GM18907 (cell line): ENCODE results near the gene CCN5.
A peak's percentile ranks its signal among the peaks of the same experiment; 100 is the strongest.
"Not testable (repeated sequence)": the region's sequence is repeated elsewhere in the genome, so short reads cannot be mapped to it uniquely, and the experiment has no call there.

Experiments
- ATAC-seq: cut with Tn5 transposase; IDR thresholded peaks from one replicate; pipeline ENCODE4 v1.9.1; 2021; ENCODE audit warnings: mild to moderate bottlenecking, moderate library complexity; ENCODE audit not compliant: unreplicated experiment

The CCN5 gene

DNA sequence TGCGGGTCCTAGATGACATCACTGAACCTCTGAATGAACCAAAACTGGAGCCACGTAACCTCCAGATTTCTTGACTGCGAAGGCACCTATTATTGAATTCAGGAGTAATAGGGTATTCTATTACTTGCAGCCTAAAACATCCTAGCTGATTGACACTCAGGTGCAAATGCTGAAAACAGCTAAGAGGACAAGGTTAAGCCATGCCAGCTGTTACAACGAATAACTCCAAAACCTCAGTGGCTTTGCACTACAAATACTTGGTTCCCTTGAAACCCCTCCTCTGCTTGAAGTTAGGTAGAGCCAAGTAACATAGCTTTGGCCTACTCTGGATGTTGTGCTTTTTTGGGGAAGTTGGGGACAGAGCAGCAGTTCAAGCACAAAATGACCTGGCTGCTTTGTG is 21.0 kb upstream of the CCN5 start:
- no peak for ATAC-seq

DNA sequence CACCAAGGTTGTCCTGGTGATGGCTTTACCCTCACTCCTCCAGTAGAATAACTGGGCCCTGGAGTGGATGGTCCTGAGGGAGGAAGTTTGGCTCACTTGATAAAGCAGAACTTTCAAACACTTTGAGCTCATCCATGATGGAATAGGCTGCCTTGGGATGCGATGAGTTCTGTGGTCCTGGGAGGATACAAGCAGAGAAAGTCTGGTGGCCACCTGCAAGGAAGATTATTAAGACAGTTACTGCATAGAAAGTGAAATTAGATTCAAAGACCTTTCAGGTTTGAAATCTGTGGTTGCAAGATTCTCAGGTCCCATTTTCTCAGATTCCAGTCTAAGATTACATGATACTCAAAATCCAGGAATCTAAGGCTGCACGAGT is 19.9 kb upstream of the CCN5 start:
- no peak for ATAC-seq

DNA sequence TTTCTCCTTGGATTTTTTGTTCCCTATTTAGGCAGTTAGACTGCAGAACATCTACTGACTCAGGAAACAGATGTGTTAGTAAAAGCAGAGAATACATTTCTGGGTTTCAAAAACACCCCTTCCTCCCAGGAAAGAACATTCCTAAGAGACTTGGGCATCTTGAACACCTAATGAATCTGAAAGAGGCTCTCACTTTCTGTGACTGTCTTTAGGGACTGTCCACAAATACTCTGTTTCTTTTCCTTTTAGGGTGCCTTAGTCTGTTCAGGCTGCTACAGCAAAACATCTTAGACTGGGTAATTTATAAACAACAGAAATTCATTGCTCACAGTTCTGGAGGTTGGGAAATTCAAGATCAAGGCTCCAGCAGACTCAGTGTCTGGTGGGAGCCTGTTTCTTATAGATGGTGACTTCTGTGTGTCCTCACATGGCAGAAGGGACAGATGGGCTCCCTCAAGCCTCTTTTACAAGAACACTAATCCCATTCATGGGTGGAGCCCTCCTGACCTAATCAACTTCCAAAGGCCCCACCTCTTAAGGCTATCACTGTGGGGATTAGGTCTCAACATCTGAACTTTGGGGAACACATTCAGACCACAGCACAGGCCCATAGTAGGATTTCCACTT is 19.4 kb upstream of the CCN5 start:
- no peak for ATAC-seq

DNA sequence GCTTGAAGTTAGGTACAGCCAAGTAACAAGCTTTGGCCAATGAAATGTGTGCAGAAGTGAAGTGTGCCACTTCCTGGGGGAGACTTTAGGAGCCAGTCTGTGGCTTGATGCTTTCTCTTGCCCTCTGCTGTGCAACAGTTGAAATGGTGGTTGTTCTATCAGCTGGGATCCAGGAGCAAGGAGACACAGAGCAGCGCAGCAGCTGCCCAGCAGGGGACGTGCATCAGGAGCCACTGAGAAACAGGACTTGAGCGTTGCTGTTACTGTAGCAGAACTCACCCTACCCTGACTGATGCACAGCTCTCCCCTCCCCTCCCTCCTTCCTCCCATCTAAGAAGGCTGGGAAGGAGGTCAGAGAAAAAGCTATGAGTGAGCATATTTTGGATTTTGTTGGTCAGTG is 18.9 kb upstream of the CCN5 start:
- no peak for ATAC-seq

DNA sequence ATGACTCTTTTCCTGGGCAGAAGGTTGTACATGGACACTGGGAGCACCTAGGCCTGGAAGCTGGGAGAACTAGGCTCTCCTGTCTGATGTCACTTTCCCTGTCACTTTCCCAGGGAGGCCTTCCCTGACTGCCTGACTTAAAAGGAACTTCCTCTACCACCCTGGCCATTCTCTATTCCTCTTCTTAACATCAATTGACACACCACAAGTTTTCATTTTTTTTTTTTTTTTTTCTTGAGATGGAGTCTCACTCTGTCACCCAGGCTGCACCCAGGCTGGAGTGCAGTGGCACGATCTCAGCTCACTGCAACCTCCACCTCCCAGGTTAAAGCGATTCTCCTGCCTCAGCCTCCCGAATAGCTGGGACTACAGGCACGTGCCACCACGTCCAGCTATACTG is 18.1 kb upstream of the CCN5 start:
- not testable (repeated sequence) for ATAC-seq

DNA sequence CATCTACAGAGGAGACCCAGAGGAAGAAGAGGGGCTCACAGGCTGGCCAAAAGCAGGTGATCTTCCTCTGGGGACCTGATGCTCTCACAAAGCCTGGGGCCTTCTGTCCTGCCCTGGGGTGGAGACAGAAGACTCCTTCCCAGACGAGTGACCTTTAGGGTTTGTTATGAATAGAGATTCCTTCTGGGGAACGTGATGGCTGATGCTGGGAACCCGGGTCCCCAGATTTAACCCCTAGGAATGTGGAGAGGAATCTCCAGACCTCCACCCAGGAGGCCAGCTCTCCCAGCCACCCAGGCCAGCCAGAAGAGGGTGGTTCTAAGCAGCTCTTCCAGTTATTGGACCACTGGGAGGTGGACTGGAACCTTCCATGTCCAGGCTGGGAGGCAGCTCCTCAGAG is 16.8 kb upstream of the CCN5 start:
- no peak for ATAC-seq

DNA sequence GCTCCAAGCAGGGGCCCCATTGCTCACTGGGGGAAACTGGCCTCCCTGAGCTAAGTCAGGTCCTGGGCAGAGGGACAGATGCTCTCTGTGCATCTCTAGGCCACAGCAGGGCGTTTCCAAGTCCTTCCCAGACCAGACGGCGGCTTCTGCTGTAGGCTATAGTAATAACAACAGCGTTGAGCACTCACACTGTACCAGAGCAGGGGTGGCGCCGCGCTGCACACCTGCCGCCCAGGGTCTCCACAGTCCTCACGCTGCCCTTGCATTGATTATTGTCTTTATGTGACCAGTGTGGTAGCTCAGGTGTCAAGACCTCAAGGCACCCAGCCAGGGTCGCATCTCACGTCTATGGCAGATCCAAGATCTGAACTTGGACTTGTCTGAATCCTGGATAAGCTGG is 14.9 kb upstream of the CCN5 start:
- ATAC-seq: no peak

DNA sequence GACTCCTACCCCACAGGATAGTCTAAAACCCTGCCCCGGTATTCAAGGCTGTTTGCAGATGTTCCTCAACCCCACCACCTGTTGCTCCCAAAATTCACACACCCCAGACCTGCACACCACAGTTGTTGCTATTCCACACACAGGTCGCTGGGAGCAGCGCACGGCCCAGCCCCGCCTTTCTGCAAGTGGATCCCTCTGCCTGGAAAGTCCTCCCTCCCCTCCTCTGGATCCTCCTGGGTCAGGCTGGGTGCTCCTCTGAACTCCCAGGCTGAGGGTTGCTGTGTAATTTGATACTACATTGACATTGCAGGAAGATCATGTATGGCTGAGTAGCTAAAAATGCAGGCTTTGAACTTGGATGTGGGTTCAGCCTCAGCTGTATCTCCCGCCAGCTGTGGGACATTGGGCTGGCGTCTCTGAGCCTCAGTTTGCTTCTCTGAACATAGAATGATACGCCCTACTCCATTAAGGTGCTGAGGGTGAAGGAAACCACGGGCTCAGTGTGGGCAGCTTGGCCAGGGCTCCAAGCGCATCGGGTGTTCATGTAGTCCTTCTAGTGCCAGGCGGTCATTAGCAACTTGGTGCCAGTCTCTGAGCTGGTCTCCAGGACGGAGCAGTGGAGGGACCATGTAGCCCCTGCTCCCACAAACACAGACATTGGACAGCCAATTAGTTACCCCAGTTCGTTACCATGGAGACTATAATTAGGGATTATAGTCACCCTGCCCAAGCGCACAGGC is 13.9 kb upstream of the CCN5 start:
- ATAC-seq: no peak

DNA sequence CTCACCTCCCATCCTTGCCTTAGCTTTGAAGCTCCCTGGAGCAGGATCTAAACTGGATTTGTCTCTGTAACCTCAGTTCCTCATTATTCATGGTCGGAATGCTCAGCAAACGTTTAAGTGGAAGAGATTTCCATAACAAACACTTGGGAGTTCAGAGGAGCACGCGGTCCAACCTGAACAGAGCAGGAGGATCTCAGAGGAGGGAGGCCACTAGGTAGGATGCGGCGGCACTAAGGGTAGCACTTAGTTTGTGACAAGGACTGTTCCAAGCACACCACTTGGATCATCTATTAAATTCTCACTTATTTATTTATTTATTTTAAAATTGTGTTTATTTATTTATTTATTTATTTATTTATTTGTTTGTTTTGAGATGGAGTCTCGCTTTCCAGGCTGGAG is 13.3 kb upstream of the CCN5 start:
- no peak for ATAC-seq

DNA sequence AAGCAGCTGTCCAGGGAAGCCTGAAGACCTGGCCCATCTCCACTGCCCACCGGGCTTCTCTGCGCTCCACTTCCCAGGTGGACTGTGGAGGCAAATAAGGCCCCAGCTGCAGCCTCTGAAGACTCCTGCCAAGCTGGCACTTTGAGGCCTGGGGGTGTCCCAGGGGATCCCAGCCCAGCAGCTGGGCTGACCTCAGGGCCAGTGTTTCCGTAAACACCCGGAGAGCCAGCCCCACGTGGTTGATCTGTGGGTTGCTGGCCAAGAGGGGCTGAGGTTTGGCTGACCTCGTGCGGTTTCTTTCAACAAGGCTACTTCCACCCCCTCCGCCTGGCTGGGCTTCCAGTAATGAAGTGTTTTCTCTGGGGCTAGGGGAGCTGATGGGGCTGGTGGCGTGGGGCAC is 12.4 kb upstream of the CCN5 start:
- peak; percentile 74 for ATAC-seq

DNA sequence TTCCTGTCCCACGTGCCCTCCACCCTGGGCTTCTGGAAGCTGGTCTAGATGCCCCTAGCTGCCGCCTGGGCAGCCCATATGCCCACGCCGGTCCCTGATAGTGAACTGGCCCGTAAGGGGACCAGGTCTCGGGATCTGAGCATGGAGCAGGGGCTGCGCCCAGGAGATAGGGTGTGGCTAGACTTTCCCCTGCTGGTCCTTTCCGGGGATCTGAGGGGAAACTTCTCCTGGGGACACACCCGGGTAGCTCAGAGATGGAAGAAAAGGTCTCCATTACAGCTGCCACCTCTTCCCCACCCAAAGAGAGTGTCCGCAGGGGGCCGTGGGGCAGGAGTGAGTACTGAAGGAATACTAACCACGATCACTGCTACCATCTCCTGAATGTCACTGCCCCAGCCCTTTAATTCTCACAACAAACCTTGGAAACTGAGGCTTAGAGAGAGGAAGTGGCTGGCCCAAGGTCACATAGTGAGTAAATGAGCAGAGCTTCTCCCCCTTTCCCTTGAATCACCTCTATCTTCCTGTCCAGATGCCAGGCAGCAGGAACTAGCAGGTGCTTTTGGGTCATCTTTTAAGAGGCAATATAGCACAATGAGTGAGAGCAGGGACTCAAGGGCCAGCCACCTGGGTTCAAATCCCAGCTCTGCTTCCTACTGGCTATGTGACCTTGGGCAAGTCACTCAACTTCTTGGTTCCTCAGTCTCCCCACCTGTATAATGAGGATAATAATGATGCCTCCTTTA is 11.8 kb upstream of the CCN5 start:
- peak; percentile 19 for ATAC-seq

DNA sequence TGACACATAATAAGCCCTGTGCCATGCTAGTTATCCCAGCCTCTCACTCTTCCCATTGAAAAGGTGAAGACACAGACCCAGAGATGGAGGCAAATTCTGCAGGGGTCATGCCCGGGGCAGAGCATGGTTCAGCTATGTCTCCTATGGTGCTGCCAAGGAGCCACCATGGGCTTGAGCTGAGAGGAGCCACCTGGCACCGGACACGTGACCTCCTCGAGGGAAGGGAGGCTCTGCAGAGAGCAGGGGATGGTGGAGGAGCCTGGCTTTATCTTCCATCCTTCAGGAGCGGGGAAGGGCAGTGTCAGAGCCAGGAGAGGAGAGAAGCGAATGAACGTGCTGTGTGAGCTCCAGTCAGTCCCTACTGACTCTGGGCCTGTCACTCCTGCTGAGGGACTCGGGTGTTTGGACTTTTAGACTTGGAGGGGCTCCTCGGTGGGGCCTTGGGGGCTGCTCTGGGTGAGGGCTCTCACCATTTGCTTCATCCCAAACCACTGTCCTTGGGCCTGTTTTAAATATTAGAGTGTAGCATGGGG is 11.1 kb upstream of the CCN5 start:
- ATAC-seq: no peak

DNA sequence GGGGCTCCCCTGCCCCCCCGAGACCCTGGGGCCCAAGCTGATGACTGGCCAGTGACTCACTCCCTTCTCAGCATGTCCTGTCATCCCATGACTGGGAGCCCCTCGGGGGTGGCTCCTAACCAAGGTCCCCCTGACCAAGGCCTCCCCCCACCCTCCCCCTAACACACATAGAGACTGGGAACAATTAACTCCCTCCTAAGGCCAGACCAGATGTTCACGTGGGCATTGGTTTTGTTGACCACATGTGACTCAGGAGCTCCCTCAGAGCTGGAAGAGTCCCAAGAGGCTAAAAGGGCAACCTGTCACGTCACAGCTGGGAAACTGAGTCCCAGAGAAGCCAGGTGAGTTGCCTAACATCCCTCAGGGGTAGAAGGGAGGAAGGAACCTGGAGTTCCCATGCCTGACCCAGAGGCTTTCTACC is 10.6 kb upstream of the CCN5 start:
- ATAC-seq: no peak

DNA sequence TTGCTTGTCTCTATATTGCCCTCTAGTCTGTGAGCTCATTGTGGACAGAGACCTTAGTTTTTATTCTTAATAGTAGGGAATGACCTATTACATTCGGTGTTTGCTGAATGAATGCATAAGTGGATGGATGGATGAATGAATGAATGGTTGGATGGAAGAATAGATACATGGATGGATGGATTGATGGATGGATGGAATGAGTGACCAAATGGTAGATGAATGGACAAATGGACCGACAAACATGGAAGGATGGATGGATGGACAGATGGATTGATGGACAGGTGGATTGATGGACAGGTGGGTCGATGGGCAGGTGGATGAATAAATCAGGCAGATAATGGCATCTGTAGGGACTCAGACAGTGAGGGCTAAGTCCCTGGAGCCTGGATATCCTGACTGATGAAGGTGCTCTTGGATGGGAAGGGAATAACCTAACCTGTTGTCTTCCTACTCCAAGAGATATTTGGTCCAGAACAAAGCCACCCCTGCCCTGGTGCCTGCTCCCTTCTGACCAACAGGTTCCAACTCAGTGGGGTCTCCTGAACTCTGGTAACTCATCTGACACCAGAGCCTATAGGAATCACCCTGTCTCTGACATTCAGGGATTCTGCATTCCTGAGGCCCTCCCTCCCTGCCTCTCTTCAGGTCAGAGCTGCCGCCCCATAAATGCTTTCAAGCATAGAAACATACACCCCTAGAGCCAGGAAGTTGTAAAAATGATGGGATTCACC is 9.6 kb upstream of the CCN5 start:
- ATAC-seq: no peak

DNA sequence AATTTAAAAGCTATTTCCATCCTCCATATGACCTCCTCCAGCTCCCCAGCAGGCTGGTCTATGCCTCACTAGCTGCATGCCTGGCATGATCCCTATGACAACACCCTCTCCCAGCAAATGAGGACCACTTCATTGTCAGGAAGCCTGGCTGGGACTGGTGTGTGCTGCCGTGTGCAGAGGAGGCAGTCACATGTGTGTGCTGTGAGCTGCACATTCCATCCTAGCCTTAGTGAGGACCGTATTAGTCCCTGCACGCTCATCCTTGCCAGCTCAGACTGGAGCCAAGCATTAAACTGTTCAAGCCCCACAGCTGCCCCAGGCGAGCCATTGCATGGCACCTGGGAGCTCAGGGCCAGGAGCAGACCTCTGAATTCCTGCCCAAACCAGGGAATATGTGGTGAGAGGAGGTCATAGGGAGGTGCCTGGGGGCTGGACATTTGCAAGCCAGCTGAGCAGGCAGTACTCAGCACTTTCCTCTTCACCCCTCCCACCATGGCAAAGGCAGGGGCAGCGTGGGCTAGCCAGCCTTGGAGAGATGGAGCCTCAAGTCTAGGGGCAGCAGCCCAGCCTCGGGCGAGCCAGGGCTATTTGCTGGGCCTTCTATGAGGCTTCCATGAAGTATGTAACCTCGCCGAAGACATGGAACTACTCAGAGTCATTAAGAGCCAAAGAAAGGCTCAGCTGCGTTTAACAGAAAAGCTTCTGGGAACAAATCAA is 8.7 kb upstream of the CCN5 start:
- ATAC-seq: no peak

DNA sequence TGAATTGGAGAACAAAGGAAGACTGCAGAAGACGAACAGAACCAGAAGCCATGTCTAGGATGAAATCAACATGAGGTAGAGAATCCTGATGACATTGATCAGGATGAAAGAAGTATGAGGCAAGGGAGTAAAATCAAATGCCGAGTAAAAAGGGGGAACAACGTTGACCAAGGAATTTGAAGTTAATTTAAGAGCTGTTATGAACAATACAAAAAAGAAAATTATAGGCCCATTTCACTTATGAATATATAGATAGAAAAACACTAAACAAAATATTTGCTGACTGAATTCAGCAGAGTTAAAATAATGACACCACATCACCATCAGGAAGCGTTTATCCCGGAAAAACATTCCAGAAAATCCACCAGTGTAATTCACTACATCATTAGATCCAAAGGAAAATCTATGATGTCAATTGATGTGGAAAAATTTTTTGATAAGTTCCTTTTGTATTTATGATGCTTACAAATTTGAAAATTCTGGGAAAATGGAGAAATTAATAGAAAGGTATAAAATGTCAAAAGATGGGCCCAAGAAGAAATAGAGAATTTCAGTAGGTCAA is 8.1 kb upstream of the CCN5 start:
- no peak for ATAC-seq

DNA sequence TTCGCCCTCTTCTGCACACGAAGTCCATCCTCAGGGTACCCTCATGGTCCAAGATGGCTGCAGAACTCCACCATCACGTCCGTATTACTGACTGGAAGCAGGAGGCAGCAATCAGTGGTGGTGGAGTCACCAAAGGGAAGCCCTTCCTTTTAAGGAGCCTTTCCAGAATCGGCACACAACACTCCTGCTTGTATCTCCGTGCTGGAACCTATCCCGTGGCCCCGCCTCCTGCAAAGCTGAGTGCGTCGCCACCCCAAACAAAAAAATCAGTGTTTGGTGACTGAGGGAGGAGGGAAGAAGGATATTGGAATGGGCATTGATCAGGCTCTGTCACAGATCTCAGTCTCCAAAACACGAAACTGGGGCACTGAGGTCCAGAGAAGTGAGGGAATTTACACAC is 5.8 kb upstream of the CCN5 start:
- ATAC-seq: no peak

DNA sequence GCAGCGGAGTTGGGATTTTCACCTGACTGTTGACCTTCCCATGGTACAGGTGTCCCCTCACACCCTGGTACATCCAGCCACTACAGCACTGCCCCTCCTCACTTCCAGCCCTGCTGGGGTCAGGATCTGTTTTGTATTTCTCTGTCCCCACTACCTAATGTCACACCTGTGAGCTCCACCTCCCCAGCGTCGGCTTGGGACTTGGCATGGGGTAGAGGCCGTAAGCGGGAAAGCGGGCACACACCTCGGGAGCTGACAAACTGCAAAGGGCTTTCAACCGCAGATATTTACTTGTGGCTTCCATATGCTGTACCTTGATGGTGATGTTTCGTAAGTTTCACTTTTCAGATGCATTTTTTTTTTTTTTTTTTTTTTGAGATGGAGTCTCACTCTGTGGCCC is 5.4 kb upstream of the CCN5 start:
- ATAC-seq: no peak

DNA sequence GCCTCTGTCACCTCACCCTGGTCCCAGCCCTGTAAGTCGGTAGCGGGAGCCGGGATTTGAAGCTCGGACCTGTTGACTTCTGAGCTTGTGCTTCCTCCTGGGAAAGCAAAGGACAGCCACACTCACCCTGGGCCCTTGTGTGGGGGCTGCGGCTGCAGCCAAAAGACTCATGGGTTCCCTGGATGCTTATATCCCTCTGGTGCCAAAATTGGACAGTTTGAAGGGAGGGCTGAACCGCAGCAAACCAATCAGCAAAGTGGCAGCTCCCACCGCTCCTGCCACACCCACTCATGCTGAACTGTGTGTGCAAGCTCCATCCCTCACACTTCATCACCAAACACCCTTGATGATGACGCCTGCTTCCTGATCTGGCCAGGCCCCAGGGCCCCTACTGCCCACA is 3.9 kb upstream of the CCN5 start:
- ATAC-seq: no peak

DNA sequence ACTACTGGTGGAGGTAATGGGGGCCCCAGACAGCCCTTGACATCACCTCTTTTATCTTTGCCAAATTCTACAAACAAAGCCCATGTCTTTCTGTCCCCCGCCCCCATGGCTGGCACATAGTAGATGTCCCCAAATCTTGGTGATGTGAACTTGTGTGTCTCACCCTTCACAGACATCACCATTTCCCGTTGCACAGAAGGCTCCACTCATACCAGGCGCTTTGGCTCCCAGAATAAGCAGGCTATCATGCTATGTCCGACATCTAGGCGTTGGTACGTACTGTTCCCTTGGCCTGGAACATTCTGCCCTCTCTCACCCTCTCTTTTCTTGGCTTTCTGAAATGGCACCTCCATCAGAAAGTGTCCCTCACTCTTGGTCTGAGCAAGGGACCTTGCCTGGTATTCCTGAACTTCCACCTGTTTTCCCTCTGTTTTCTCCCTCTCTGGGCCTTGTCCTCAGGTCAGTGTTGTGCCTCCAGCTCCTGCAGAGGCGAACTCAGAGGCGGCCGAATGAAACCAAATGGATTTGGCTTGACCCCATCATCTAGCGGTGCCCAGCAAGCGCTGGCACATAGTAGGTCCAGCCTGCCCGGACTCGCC is 968 bp upstream of the CCN5 start:
- no peak for ATAC-seq
